GM12878 (cell line): ENCODE results near the gene RNF175. TPM values are rescaled to one million over a fixed set of nuclear protein-coding genes. Genes with fewer than 3 reads are reported as not detected.

Experiments
- ATAC-seq: fragments of 200-7000 bp; cut with Tn5 transposase; 3 replicates; pipeline ENCODE4 v1.9.1; 2020; ENCODE audit warnings: mild to moderate bottlenecking, moderate library complexity
- BruUV-seq: library from RNA; stranded (reverse); fragments of 400-500 nt; replicated peaks from 2 replicates; lab custom pipeline; 2021; lab: Mats Ljungman, UMichigan
- CTCF ChIA-PET: fragments of 300-600 bp; sonication (Branson Sonifier 250); formaldehyde crosslinking; extraction: SDS; loops from one replicate; lab custom pipeline; 2021; ENCODE audit warnings: inconsistent platforms; lab: Yijun Ruan, JAX
- POLR2A ChIA-PET: fragments of 350-600 bp; formaldehyde crosslinking; extraction: SDS; loops from one replicate; lab custom pipeline; 2021; ENCODE audit warnings: inconsistent platforms; lab: Charles Lee
- RAD21 ChIA-PET: fragments of 300-600 bp; sonication (Branson Sonifier 250); formaldehyde crosslinking; loops from one replicate; lab custom pipeline; 2023; ENCODE audit warnings: antibody characterized with exemption; ENCODE audit not compliant: unreplicated experiment; lab: Charles Lee
- SMC1A ChIA-PET: fragments of 300-600 bp; sonication (Branson Sonifier 250); formaldehyde crosslinking; loops from one replicate; lab custom pipeline; 2023; ENCODE audit not compliant: unreplicated experiment, uncharacterized antibody; lab: Charles Lee
- DNase-seq: peaks from one replicate; pipeline ENCODE4 v3.0.0-alpha.2; 2011; ENCODE audit warnings: low read depth, low spot score
- FAIRE-seq: peaks from 3 replicates; lab custom pipeline; 2011; peaks lifted over from hg19 to GRCh38; lab: Jason Lieb, UNC
- H2AFZ ChIP-seq: 2 replicates; pipeline ENCODE4 v1.6.0; 2011; ENCODE audit warnings: low read depth, low read length, control low read depth; ENCODE audit not compliant: control insufficient read depth
- H3K27ac ChIP-seq: 2 replicates; pipeline ENCODE4 v1.5.1; 2011; ENCODE audit warnings: control low read depth; ENCODE audit not compliant: control insufficient read depth, insufficient read depth
- H3K27me3 ChIP-seq, 2 experiments: replicated peaks in 1 of 2; 2 replicates each; pipeline versions ENCODE4 v1.6.0 to v1.6.1; 2011; ENCODE audit warnings: low read length in 1 of 2; ENCODE audit not compliant: control insufficient read depth in 2 of 2, insufficient read depth in 2 of 2
- H3K36me3 ChIP-seq, 2 experiments: 2 replicates each; pipeline ENCODE4 v1.5.1; 2011; ENCODE audit warnings: low read length in 1 of 2; ENCODE audit not compliant: control insufficient read depth in 2 of 2, insufficient read depth in 2 of 2
- H3K4me1 ChIP-seq: 2 replicates; pipeline ENCODE4 v1.6.1; 2011; ENCODE audit warnings: mild to moderate bottlenecking, low read length, moderate library complexity, mixed read lengths; ENCODE audit not compliant: control insufficient read depth, insufficient read depth
- H3K4me2 ChIP-seq: 2 replicates; pipeline ENCODE4 v1.6.0; 2011; ENCODE audit warnings: control low read depth; ENCODE audit not compliant: control insufficient read depth, insufficient read depth
- H3K4me3 ChIP-seq: fragments of 200-600 bp; sonication (generic); 2 replicates; pipeline ENCODE4 v1.5.1; 2016
- H3K79me2 ChIP-seq: 2 replicates; pipeline ENCODE4 v1.6.0; 2011; ENCODE audit warnings: low read length; ENCODE audit not compliant: control insufficient read depth, insufficient read depth
- H3K9ac ChIP-seq: 2 replicates; pipeline ENCODE4 v1.8.0; 2011; ENCODE audit warnings: low read length, control low read depth, mixed read lengths; ENCODE audit not compliant: control insufficient read depth, insufficient read depth
- H3K9me3 ChIP-seq: replicated peaks from 3 replicates; pipeline ENCODE4 v1.5.1; 2011; ENCODE audit warnings: mild to moderate bottlenecking, low read length; ENCODE audit not compliant: control insufficient read depth, insufficient read depth
- H4K20me1 ChIP-seq: 2 replicates; pipeline ENCODE4 v1.6.0; 2011; ENCODE audit not compliant: control insufficient read depth, insufficient read depth
- ASH2L ChIP-seq: fragments of 300-600, 200-600 bp; sonication (generic); IDR thresholded peaks from 2 replicates; pipeline ENCODE4 v1.6.1; 2017; ENCODE audit warnings: low read depth, mild to moderate bottlenecking, borderline replicate concordance
- E2F4 ChIP-seq: IDR thresholded peaks from 2 replicates; pipeline ENCODE4 v1.6.1; 2012; ENCODE audit warnings: low read depth, low read length, improper control_type of control experiment
- EED ChIP-seq: sonication (generic); IDR thresholded peaks from 2 replicates; pipeline ENCODE4 v1.6.1; 2016; ENCODE audit warnings: antibody characterized with exemption, low read depth
- RCOR1 ChIP-seq: conservative IDR thresholded peaks from 2 replicates; pipeline ENCODE4 v1.6.1; 2012; ENCODE audit warnings: low read depth, low read length, improper control_type of control experiment
- WGBS: methylation state at CpG from one replicate; pipeline ENCODE4 v1.1.6; 2016; ENCODE audit warnings: low lambda C conversion rate; ENCODE audit not compliant: insufficient replicate concordance, insufficient coverage; ENCODE audit errors: missing lambda C conversion rate; 5-methylcytosine and 5-hydroxymethylcytosine counted together
- in situ Hi-C: fragments of 300-500 bp; cut with MboI; formaldehyde crosslinking; loops from 9 replicates; pipeline ENCODE4 v1.14.3; 2018; ENCODE audit warnings: mixed read lengths
- intact Hi-C: fragments of 100-400 bp; cut with micrococcal nuclease; formaldehyde crosslinking; loops from one replicate; pipeline ENCODE4 v1.14.2; 2022; ENCODE audit not compliant: unreplicated experiment
- polyA plus RNA-seq, 11 experiments: library from polyadenylated mRNA; depleted of rRNA in 4 of 11; unstranded in 6 of 11; stranded (reverse) in 5 of 11; fragments of >200 nt; fragmentation: Nextera tagmentation in 4 of 11; fragmentation: Illumina TruSeq in 1 of 11; extraction: Ambion mirVana in 4 of 11; extraction: Trizol in 1 of 11; gene quantifications; 1 replicate in 1 of 11; 2 replicates in 10 of 11; pipeline versions ENCODE4 v1.2.1 to v1.2.3, GENCODE V29; 2011 to 2016; ENCODE audit warnings: inconsistent platforms in 2 of 11, missing spikeins in 2 of 11, low read depth in 1 of 11
- total RNA-seq, 4 experiments: library from RNA; depleted of rRNA in 3 of 4; stranded (reverse); fragments of >200 nt in 3 of 4; fragmentation: Illumina TruSeq in 1 of 4; extraction: Trizol in 1 of 4; gene quantifications; 2 replicates each; pipeline versions ENCODE4 v1.2.1 to v1.2.3, GENCODE V29; 2013 to 2021
- TF ChIP-seq, protein P1 (sequence below): fragments of 450-650 bp; IDR thresholded peaks from 2 replicates; pipeline ENCODE4 v1.6.1; 2014; ENCODE audit warnings: mild to moderate bottlenecking

RNF175 gene
- total and polyA plus RNA-seq, 10 of the 15 experiments (the other 5 are each of a cell fraction or from before 2014, with no cell fraction given) = not detected

- TF ChIP-seq, protein P1, sequence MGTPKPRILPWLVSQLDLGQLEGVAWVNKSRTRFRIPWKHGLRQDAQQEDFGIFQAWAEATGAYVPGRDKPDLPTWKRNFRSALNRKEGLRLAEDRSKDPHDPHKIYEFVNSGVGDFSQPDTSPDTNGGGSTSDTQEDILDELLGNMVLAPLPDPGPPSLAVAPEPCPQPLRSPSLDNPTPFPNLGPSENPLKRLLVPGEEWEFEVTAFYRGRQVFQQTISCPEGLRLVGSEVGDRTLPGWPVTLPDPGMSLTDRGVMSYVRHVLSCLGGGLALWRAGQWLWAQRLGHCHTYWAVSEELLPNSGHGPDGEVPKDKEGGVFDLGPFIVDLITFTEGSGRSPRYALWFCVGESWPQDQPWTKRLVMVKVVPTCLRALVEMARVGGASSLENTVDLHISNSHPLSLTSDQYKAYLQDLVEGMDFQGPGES = no peak
- TF ChIP-seq E2F4 = no peak
- TF ChIP-seq, all 136 proteins: peak for 0
These were observed 97.9 kb downstream of the RNF175 start (continued) for GRCh38 chr4:153661908-153662307.

DNA sequence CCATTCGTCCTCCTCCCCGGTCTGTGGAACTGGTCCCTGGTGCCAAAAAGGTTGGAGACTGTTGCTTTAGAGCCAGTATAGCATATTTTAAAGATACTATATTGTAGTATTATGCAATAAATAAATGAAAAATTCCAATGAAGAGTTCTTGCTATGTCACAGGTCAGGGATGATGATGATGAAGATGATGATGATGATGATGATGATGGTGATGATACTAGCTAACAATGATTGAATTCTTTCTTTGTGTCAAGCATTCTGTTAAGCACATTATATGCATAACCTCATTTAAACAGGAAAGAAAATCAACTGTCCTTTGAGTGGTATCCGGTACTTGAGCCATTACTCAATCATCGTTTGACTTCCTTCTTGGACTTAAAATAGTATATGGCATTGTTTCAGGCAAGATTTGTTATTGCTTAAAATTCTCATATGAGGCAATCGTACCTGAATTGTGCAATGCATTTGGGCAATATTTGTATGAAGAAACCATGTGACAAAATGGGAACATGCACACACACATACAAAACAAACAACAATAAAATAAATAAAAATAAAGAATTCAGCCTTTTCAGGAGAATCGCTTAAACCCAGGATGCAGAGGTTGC is 98.5 kb downstream of the RNF175 start:
- POLR2A ChIA-PET = no interaction called here

More for the DNA sequence above, 98.5 kb downstream of the RNF175 start:
- Histone ChIP-seq H3K27ac (no peak overlapping the region), H3K4me2 (no peak overlapping the region), H3K79me2 (no peaks in the 10 kb centered on the region), H3K4me3 (no peak overlapping the region), H2AFZ (no peak overlapping the region), H4K20me1 (no peaks in the 10 kb centered on the region), H3K4me1 (no peaks in the 10 kb centered on the region), H3K36me3 (no peaks in the 10 kb centered on the region), H3K9me3 (no peaks in the 10 kb centered on the region; the same call in 2 of the 3 replicates), H3K9ac (no peak overlapping the region), H3K27me3 (no peaks in the 10 kb centered on the region)
- WGBS = 38% methylated on average over 6 of the region's 6 CpGs
- in situ Hi-C loops = no loop called here
- BruUV-seq = no TSS peak
- FAIRE-seq (no peak), DNase-seq (no peak), ATAC-seq (no peak)
- RAD21 ChIA-PET = no interaction called here
- CTCF ChIA-PET = interaction anchor here (1.3 kb wide), 1 partner anchor 18 kb away, joined by 4 read pairs; no protein-coding TSS in a partner anchor
- intact Hi-C loops = no loop called here
- TF ChIP-seq RCOR1 (no peak), EED (no peak), ASH2L (no peak)
- TF ChIP-seq, all 136 proteins: peak for 0
- SMC1A ChIA-PET = no interaction called here

Other genes starting within 250 kb of the RNF175 start
- gene TLR2, start 75.7 kb downstream of the RNF175 start, total RNA-seq (2014; rRNA removed) = under 0.01 TPM in 1 of 2 replicates, not detected in the other
- 0.09 TPM in 1 of 2 replicates, not detected in the other for gene TLR2, start 75.7 kb downstream of the RNF175 start, total RNA-seq (2014; rRNA removed; fragmentation: Illumina TruSeq; extraction: Trizol)
- 0.08 TPM in 1 of 2 replicates, not detected in the other for gene TLR2, start 75.7 kb downstream of the RNF175 start, total RNA-seq (2021)
- gene TLR2, start 75.7 kb downstream of the RNF175 start, polyA plus RNA-seq (2011; rRNA removed) = 0.05 and 0.13 TPM in 2 replicates
- gene TLR2, start 75.7 kb downstream of the RNF175 start, polyA plus RNA-seq (2014; fragmentation: Illumina TruSeq; extraction: Trizol) = 0.07 TPM in 1 of 2 replicates, not detected in the other
- under 1 TPM; 0.04 to 0.19 TPM for gene TLR2, start 75.7 kb downstream of the RNF175 start, polyA plus RNA-seq (2014; fragmentation: Nextera tagmentation; extraction: Ambion mirVana)
- not detected in 2 replicates for gene TLR2, start 75.7 kb downstream of the RNF175 start, polyA plus RNA-seq (2014; rRNA removed)
- gene TLR2, start 75.7 kb downstream of the RNF175 start, polyA plus RNA-seq (2016; fragmentation: Nextera tagmentation; extraction: Ambion mirVana) = not detected
- not detected in 2 replicates for gene SFRP2, start 29.1 kb upstream of the RNF175 start, total RNA-seq (2014; rRNA removed)
- gene SFRP2, start 29.1 kb upstream of the RNF175 start, total RNA-seq (2014; rRNA removed; fragmentation: Illumina TruSeq; extraction: Trizol) = not detected in 2 replicates
- gene SFRP2, start 29.1 kb upstream of the RNF175 start, total RNA-seq (2021) = 0.21 and 0.33 TPM in 2 replicates
- gene SFRP2, start 29.1 kb upstream of the RNF175 start, polyA plus RNA-seq (2011; rRNA removed) = not detected in 2 replicates
- gene SFRP2, start 29.1 kb upstream of the RNF175 start, polyA plus RNA-seq (2014; fragmentation: Illumina TruSeq; extraction: Trizol) = not detected in 2 replicates
- gene SFRP2, start 29.1 kb upstream of the RNF175 start, polyA plus RNA-seq (2014; fragmentation: Nextera tagmentation; extraction: Ambion mirVana) = not detected
- not detected in 2 replicates for gene SFRP2, start 29.1 kb upstream of the RNF175 start, polyA plus RNA-seq (2014; rRNA removed)
- under 1 TPM; 0.11 to 0.16 TPM for gene SFRP2, start 29.1 kb upstream of the RNF175 start, polyA plus RNA-seq (2016; fragmentation: Nextera tagmentation; extraction: Ambion mirVana)